Adipocyte (in vitro differentiated cells): ENCODE measurements around the gene ADCYAP1R1.

Source experiments
- DNase-seq: peaks from one replicate; pipeline ENCODE4 v3.0.0-alpha.2; 2015; ENCODE audit warnings: low read depth
- H3K27me3 ChIP-seq: replicated peaks from 2 replicates; pipeline ENCODE4 v1.7.0; 2013; ENCODE audit warnings: mild to moderate bottlenecking, low read length, moderate library complexity; ENCODE audit not compliant: control insufficient read depth, insufficient read depth
- H3K36me3 ChIP-seq: 2 replicates; pipeline ENCODE4 v1.7.0; 2013; ENCODE audit warnings: low read length, mild to moderate bottlenecking, moderate library complexity; ENCODE audit not compliant: control insufficient read depth, insufficient read depth, severe bottlenecking
- H3K4me1 ChIP-seq: 2 replicates; pipeline ENCODE4 v1.7.0; 2013; ENCODE audit warnings: mild to moderate bottlenecking, low read length, moderate library complexity; ENCODE audit not compliant: control insufficient read depth, insufficient read depth
- H3K4me3 ChIP-seq: 2 replicates; pipeline ENCODE4 v1.7.0; 2013; ENCODE audit warnings: mild to moderate bottlenecking, low read length, moderate library complexity
- H3K9ac ChIP-seq: 2 replicates; pipeline ENCODE4 v1.7.0; 2013; ENCODE audit warnings: mild to moderate bottlenecking, low read length, moderate library complexity
- H3K9me3 ChIP-seq: 2 replicates; pipeline ENCODE4 v1.7.0; 2013; ENCODE audit warnings: mild to moderate bottlenecking, low read length, moderate library complexity; ENCODE audit not compliant: control insufficient read depth

ADCYAP1R1 gene

DNA sequence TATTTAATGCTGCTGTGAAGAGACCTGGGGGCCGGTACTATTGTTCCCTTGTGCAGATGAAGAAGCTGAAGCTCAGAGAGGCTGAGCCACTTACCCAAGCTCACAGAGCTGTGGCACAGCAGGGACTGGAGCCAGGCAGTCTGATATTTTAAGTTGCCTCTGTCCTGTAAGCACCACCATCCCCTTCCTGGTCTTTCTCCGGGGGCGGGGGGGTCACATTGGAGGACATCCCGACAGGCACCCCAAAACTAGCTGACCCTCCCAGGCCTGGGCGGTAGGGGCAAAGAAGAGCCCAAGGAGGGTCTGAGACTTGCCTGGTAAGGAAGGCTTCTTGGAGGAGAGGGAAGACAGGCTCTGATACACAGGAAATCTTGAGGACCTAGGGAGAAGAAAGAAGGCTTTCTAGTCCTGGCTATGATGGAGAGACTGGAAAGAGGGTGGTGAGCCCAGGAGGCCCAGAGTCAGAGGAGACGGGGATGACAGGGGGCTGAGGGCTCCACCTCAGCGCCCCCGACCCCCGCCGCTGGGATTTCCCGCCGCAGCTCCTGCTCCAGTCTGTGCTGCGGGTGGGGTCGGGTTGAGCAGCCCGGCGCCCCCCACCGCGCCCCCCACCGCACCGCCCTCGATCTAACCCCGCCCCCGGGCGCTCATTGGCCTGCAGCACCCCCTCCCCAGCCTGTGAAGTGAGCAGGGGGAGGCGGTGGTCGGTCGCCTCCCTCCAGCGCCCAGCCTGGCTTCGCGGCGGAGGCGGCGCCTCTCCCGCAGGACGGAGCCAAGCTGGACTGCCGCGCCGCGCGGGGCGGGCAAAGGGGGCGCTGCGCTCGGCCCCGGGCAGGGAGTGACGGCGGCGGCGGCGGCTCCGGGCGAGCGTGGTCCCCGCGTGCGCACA, at the start of gene ADCYAP1R1:
Gene ADCYAP1R1 (plus strand): TSS at position 711 of the 889 bp plus-strand sequence. CDS start 10,957 bp downstream, outside the sequence.
- Histone ChIP-seq H3K27me3 (peaks cover 32% of the 10 kb centered on the region), H3K36me3 (no peaks in the 10 kb centered on the region), H3K9me3 (no peaks in the 10 kb centered on the region), H3K4me1 (no peaks in the 10 kb centered on the region), H3K9ac (no peak within 1 kb of the TSS), H3K4me3 (peak within 1 kb of the TSS; percentile 56)
- DNase-seq = peak; percentile 2

GRCh38 chr7:31003097-31003496, 49.0 kb upstream of the ADCYAP1R1 start:
- no peak for DNase-seq
- Histone ChIP-seq H3K27me3 (no peaks in the 10 kb centered on the region), H3K4me1 (peaks cover 11% of the 10 kb centered on the region), H3K9me3 (peaks cover 7% of the 10 kb centered on the region), H3K9ac (no peak overlapping the region), H3K36me3 (no peaks in the 10 kb centered on the region), H3K4me3 (no peak overlapping the region)

DNA sequence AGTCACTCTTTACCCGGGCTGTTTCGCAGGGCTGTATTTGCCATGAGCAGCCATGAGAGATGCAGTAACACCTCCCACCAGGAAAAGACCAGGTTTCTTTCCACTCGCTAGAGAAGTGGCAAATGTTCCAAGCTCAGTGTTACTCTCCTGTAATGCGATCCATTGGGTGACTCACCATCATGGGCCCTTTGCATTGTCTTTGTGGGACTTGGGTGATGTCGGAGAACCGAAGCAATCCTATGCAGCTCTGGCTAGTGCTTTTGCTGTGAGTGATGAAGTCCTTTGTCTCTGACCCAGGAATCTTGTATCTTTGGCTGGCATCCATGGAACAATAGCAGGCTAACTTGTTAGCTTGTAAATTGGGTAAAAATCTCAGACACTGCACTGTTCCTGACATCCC, 48.4 kb upstream of the ADCYAP1R1 start:
- Histone ChIP-seq H3K9me3 (peaks cover 7% of the 10 kb centered on the region), H3K4me1 (peaks cover 11% of the 10 kb centered on the region), H3K9ac (no peak overlapping the region), H3K4me3 (no peak overlapping the region), H3K27me3 (no peaks in the 10 kb centered on the region), H3K36me3 (no peaks in the 10 kb centered on the region)
- no peak for DNase-seq

- Histone ChIP-seq H3K9me3 (peaks cover 7% of the 10 kb centered on the region), H3K4me3 (no peak overlapping the region), H3K4me1 (peaks cover 11% of the 10 kb centered on the region), H3K36me3 (no peaks in the 10 kb centered on the region), H3K9ac (no peak overlapping the region), H3K27me3 (no peaks in the 10 kb centered on the region)
- no peak for DNase-seq
These were observed 47.7 kb upstream of the ADCYAP1R1 start for GRCh38 chr7:31004393-31004792.

DNA sequence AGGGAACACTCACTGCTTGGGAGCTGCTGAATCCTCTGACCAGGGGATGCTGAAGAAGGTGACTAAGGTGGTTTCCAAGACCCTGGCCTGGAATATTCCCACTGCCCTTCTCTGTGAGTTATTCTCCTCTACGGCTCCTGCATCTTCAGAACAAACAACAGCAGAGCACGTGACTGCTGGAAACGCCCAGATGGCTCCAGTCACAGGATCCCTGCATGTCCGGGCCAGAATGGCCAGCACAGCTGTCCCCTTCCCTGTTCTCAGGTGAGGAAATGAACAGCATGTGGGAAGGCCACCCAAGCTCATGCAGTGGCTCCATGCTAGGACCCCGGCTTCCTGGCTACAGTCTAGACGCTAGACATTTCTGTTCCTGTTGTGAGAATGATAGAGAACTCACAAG, 45.3 kb upstream of the ADCYAP1R1 start:
- no peaks in the 10 kb centered on the region for H3K36me3 ChIP-seq
- DNase-seq = no peak
- no peak overlapping the region for H3K4me3 ChIP-seq
- peaks cover 18% of the 10 kb centered on the region for H3K9me3 ChIP-seq
- H3K27me3 ChIP-seq = no peaks in the 10 kb centered on the region
- H3K4me1 ChIP-seq = peaks cover 2% of the 10 kb centered on the region
- no peak overlapping the region for H3K9ac ChIP-seq

GRCh38 chr7:31007634-31008033, 44.5 kb upstream of the ADCYAP1R1 start:
- peaks cover 18% of the 10 kb centered on the region for H3K9me3 ChIP-seq
- H3K27me3 ChIP-seq = no peaks in the 10 kb centered on the region
- H3K4me3 ChIP-seq = no peak overlapping the region
- H3K36me3 ChIP-seq = no peaks in the 10 kb centered on the region
- DNase-seq = no peak
- peaks cover 2% of the 10 kb centered on the region for H3K4me1 ChIP-seq
- no peak overlapping the region for H3K9ac ChIP-seq

GRCh38 chr7:31014826-31015225, 37.3 kb upstream of the ADCYAP1R1 start:
- Histone ChIP-seq H3K4me1 (no peaks in the 10 kb centered on the region), H3K36me3 (no peaks in the 10 kb centered on the region), H3K27me3 (no peaks in the 10 kb centered on the region), H3K4me3 (no peak overlapping the region), H3K9me3 (peaks cover 11% of the 10 kb centered on the region), H3K9ac (no peak overlapping the region)
- DNase-seq = no peak

GRCh38 chr7:31017032-31017675, 35.0 kb upstream of the ADCYAP1R1 start:
- Histone ChIP-seq H3K27me3 (no peaks in the 10 kb centered on the region), H3K9me3 (no peaks in the 10 kb centered on the region), H3K36me3 (no peaks in the 10 kb centered on the region), H3K4me1 (no peaks in the 10 kb centered on the region), H3K9ac (no peak overlapping the region), H3K4me3 (no peak overlapping the region)
- no peak for DNase-seq

- H3K4me3 ChIP-seq = no peak overlapping the region
- no peak for DNase-seq
- no peaks in the 10 kb centered on the region for H3K27me3 ChIP-seq
- H3K36me3 ChIP-seq = no peaks in the 10 kb centered on the region
- no peak overlapping the region for H3K9ac ChIP-seq
- no peaks in the 10 kb centered on the region for H3K4me1 ChIP-seq
- no peaks in the 10 kb centered on the region for H3K9me3 ChIP-seq
These were observed 34.4 kb upstream of the ADCYAP1R1 start for GRCh38 chr7:31017721-31018120.

- no peaks in the 10 kb centered on the region for H3K36me3 ChIP-seq
- H3K4me3 ChIP-seq = no peak overlapping the region
- H3K4me1 ChIP-seq = no peaks in the 10 kb centered on the region
- no peak for DNase-seq
- H3K9ac ChIP-seq = no peak overlapping the region
- H3K9me3 ChIP-seq = no peaks in the 10 kb centered on the region
- no peaks in the 10 kb centered on the region for H3K27me3 ChIP-seq
These were observed 32.6 kb upstream of the ADCYAP1R1 start for GRCh38 chr7:31019509-31019908.

GRCh38 chr7:31020161-31020560, 31.9 kb upstream of the ADCYAP1R1 start:
- no peak overlapping the region for H3K9ac ChIP-seq
- H3K27me3 ChIP-seq = no peaks in the 10 kb centered on the region
- no peak overlapping the region for H3K4me3 ChIP-seq
- H3K9me3 ChIP-seq = no peaks in the 10 kb centered on the region
- DNase-seq = no peak
- H3K4me1 ChIP-seq = no peaks in the 10 kb centered on the region
- H3K36me3 ChIP-seq = no peaks in the 10 kb centered on the region
